Sigmoid colon (tissue), 7 donors: ENCODE measurements around the gene MAGI2. TPM values are rescaled to one million over a fixed set of nuclear protein-coding genes. Genes with fewer than 3 reads are reported as not detected.

ENCODE experiments used
- DNase-seq: peaks from one replicate; pipeline ENCODE4 v3.0.0-alpha.2; 2019
- H3K27ac ChIP-seq, 4 donors: fragments of 200-600 bp; sonication (generic); one replicate each; pipeline ENCODE4 v1.5.1; 2016 to 2019; ENCODE audit warnings: mild to moderate bottlenecking in 1 of 4
- H3K27me3 ChIP-seq, 3 donors: fragments of 200-600 bp; sonication (generic); one replicate each; pipeline ENCODE4 v1.5.1; 2019; ENCODE audit warnings: mild to moderate bottlenecking in 1 of 3
- H3K36me3 ChIP-seq, 4 donors: fragments of 200-600 bp; sonication (generic); one replicate each; pipeline ENCODE4 v1.5.1; 2016 to 2019
- H3K4me1 ChIP-seq, 4 donors: fragments of 200-600 bp; sonication (generic); one replicate each; pipeline ENCODE4 v1.5.1; 2017 to 2019
- H3K4me3 ChIP-seq, 4 donors: fragments of 200-600 bp; sonication (generic); one replicate each; pipeline ENCODE4 v1.5.1; 2017 to 2019; ENCODE audit warnings: mild to moderate bottlenecking in 2 of 4, moderate library complexity in 1 of 4
- H3K9me3 ChIP-seq, 4 donors: fragments of 200-600 bp in 3 of 4; sonication (generic) in 3 of 4; one replicate each; pipeline versions ENCODE4 v1.5.1 to v1.6.1; 2013 to 2019
- CTCF ChIP-seq, 4 experiments: fragments of 450-650 bp in 3 of 4; fragments of 200-600 bp in 1 of 4; IDR thresholded peaks; one replicate each; pipeline ENCODE4 v1.5.1; 2016 to 2019; ENCODE audit warnings: antibody characterized with exemption in 4 of 4, mild to moderate bottlenecking in 3 of 4, moderate library complexity in 2 of 4
- EP300 ChIP-seq, 4 donors: sonication (generic); formaldehyde crosslinking; IDR thresholded peaks; one replicate each; pipeline ENCODE4 v1.6.1; 2017; ENCODE audit warnings: antibody characterized with exemption in 4 of 4
- POLR2A ChIP-seq, 2 donors: fragments of 450-650 bp; IDR thresholded peaks; one replicate each; pipeline ENCODE4 v1.6.1; 2016; ENCODE audit warnings: antibody characterized with exemption in 2 of 2, mild to moderate bottlenecking in 2 of 2, moderate library complexity in 2 of 2
- POLR2AphosphoS5 ChIP-seq, 4 donors: sonication (generic); formaldehyde crosslinking; IDR thresholded peaks; one replicate each; pipeline ENCODE4 v1.6.1; 2017; ENCODE audit warnings: antibody characterized with exemption in 4 of 4
- WGBS, 2 donors: extraction: QIAGEN DNeasy Blood & Tissue Kit; methylation state at CpG; one replicate each; pipeline ENCODE4 v1.1.7; 2013; 5-methylcytosine and 5-hydroxymethylcytosine counted together
- intact Hi-C: fragments of 100-400 bp; cut with DNase I; formaldehyde crosslinking; loops from one replicate; pipeline ENCODE4 v1.15.1; 2023
- polyA plus RNA-seq, 3 donors: library from polyadenylated mRNA; stranded (reverse); fragments of 200-250 nt; gene quantifications; one replicate each; pipeline ENCODE4 v1.2.3, GENCODE V29; 2013
- total RNA-seq, 4 donors: library from RNA; depleted of rRNA; stranded (reverse); fragments of >200 nt; gene quantifications; one replicate each; pipeline ENCODE4 v1.1.0, GENCODE V29; 2016
- donor health status: healthy with polysubstance abuse.
- donor health status: Bipolar disorder and iron deficiency.
- donor health status: healthy.

The MAGI2 gene
- total and polyA plus RNA-seq, 7 donors, result 0.69 to 26.9 (median 14.7) TPM

GRCh38 chr7:78542981-78543380, 910.5 kb downstream of the MAGI2 start:
- intact Hi-C loops, result no loop called here
- Histone ChIP-seq H3K9me3 (no peaks in the 10 kb centered on the region), H3K4me3 (no peak overlapping the region), H3K36me3 (no peaks in the 10 kb centered on the region), H3K27me3 (no peaks in the 10 kb centered on the region), H3K4me1 (no peaks in the 10 kb centered on the region), H3K27ac (no peak overlapping the region)
- no peak for DNase-seq
- TF ChIP-seq CTCF (IDR thresholded peaks at IDR 0.05) (no peak), EP300 (IDR thresholded peaks at IDR 0.05) (no peak), POLR2A (IDR thresholded peaks at IDR 0.05) (no peak), POLR2AphosphoS5 (IDR thresholded peaks at IDR 0.05) (no peak)
- WGBS, 2 donors, result 81 to 86% methylated on average over 2 of the region's 2 CpGs

GRCh38 chr7:78542541-78542940, 910.9 kb downstream of the MAGI2 start:
- intact Hi-C loops, result no loop called here
- no peak for DNase-seq
- no peak for TF ChIP-seq EP300 (IDR thresholded peaks at IDR 0.05)
- no peak for TF ChIP-seq POLR2A (IDR thresholded peaks at IDR 0.05)
- no peak for TF ChIP-seq CTCF (IDR thresholded peaks at IDR 0.05)
- TF ChIP-seq POLR2AphosphoS5 (IDR thresholded peaks at IDR 0.05), result no peak
- H3K4me1 ChIP-seq, result no peaks in the 10 kb centered on the region
- H3K4me3 ChIP-seq, result no peak overlapping the region
- H3K36me3 ChIP-seq, result no peaks in the 10 kb centered on the region
- H3K27ac ChIP-seq, result no peak overlapping the region
- WGBS, 2 donors, result 82 to 85% methylated on average over 5 of the region's 5 CpGs
- H3K9me3 ChIP-seq, result no peaks in the 10 kb centered on the region
- no peaks in the 10 kb centered on the region for H3K27me3 ChIP-seq

GRCh38 chr7:78539825-78540224, 913.6 kb downstream of the MAGI2 start:
- no peaks in the 10 kb centered on the region for H3K27me3 ChIP-seq
- no peak for TF ChIP-seq EP300 (IDR thresholded peaks at IDR 0.05)
- TF ChIP-seq POLR2AphosphoS5 (IDR thresholded peaks at IDR 0.05), result no peak
- TF ChIP-seq CTCF (IDR thresholded peaks at IDR 0.05), result no peak
- TF ChIP-seq POLR2A (IDR thresholded peaks at IDR 0.05), result no peak
- H3K4me1 ChIP-seq, result no peaks in the 10 kb centered on the region
- no peak for DNase-seq
- intact Hi-C loops, result no loop called here
- WGBS, 2 donors, result 84 to 88% methylated on average over 6 of the region's 6 CpGs
- H3K36me3 ChIP-seq, result no peaks in the 10 kb centered on the region
- H3K4me3 ChIP-seq, result no peak overlapping the region
- no peak overlapping the region for H3K27ac ChIP-seq
- no peaks in the 10 kb centered on the region for H3K9me3 ChIP-seq

- H3K4me1 ChIP-seq, result no peaks in the 10 kb centered on the region
- intact Hi-C loops, result no loop called here
- TF ChIP-seq POLR2A (IDR thresholded peaks at IDR 0.05) (no peak), CTCF (IDR thresholded peaks at IDR 0.05) (no peak), POLR2AphosphoS5 (IDR thresholded peaks at IDR 0.05) (no peak), EP300 (IDR thresholded peaks at IDR 0.05) (no peak)
- no peak for DNase-seq
- no peaks in the 10 kb centered on the region for H3K27me3 ChIP-seq
- no peaks in the 10 kb centered on the region for H3K9me3 ChIP-seq
- H3K4me3 ChIP-seq, result no peak overlapping the region
- H3K36me3 ChIP-seq, result no peaks in the 10 kb centered on the region
- H3K27ac ChIP-seq, result no peak overlapping the region
- WGBS, 2 donors, result 76 to 80% methylated on average over 7 of the region's 7 CpGs
Measured at GRCh38 chr7:78535655-78536054, 917.8 kb downstream of the MAGI2 start.

GRCh38 chr7:78530351-78530750, 923.1 kb downstream of the MAGI2 start:
- DNase-seq, result no peak
- TF ChIP-seq EP300 (IDR thresholded peaks at IDR 0.05) (no peak), POLR2A (IDR thresholded peaks at IDR 0.05) (no peak), POLR2AphosphoS5 (IDR thresholded peaks at IDR 0.05) (no peak), CTCF (IDR thresholded peaks at IDR 0.05) (no peak)
- no peaks in the 10 kb centered on the region for H3K27me3 ChIP-seq
- H3K36me3 ChIP-seq, result no peaks in the 10 kb centered on the region
- no peak overlapping the region for H3K27ac ChIP-seq
- no peaks in the 10 kb centered on the region for H3K4me1 ChIP-seq
- no peaks in the 10 kb centered on the region for H3K9me3 ChIP-seq
- intact Hi-C loops, result no loop called here
- WGBS, 2 donors, result 62 to 79% methylated on average over 4 of the region's 4 CpGs
- H3K4me3 ChIP-seq, result no peak overlapping the region
